Stimulated activated effector memory CD8-positive, alpha-beta T cell treated with anti-CD3 and anti-CD28 coated beads, Interleukin-12 subunit alpha, Interleukin-12 subunit beta, amount 100 ng/mL, for 72 hours (primary cell): ENCODE results near the gene ACE.

Experiments used
- ATAC-seq: fragments of 150-1000 bp; cut with Tn5 transposase; 2 replicates; pipeline ENCODE4 v1.10.0; 2021
- DNase-seq, 2 donors: peaks; one replicate each; pipeline ENCODE4 v3.0.0; 2021 to 2022; ENCODE audit warnings: low spot score in 2 of 2
- H3K27ac Mint-ChIP-seq: one replicate; pipeline ENCODE4 v1.8.0; 2022; ENCODE audit warnings: mild to moderate bottlenecking, mixed read lengths
- H3K36me3 Mint-ChIP-seq: one replicate; pipeline ENCODE4 v1.8.0; 2022; ENCODE audit warnings: mild to moderate bottlenecking, mixed read lengths
- H3K4me1 Mint-ChIP-seq: one replicate; pipeline ENCODE4 v1.8.0; 2022; ENCODE audit warnings: mixed read lengths
- H3K4me3 Mint-ChIP-seq: one replicate; pipeline ENCODE4 v1.8.0; 2022; ENCODE audit warnings: mild to moderate bottlenecking, mixed read lengths
- H3K9me3 Mint-ChIP-seq: one replicate; pipeline ENCODE4 v1.8.0; 2022; ENCODE audit warnings: mixed read lengths

ACE gene

DNA sequence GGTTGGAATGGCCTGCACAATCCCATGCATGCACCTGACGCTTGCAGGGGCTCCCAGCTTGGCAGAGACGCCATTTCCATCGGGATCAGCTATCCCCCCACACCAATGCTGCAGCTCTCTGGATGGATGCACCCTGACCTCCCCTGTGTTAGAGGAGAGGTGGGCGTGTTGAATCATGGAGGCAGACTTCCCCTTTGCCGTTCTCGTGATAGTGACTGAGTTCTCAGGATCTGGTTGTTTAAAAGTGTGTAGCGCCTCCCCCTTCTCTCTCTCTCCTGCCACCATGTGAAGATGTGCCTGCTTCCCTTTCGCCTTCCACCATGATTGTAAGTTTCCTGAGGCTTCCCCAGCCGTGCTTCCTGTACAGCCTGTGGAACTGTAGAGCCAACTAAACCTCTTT lies 28.5 kb downstream of the ACE start:
- ATAC-seq (no peak), DNase-seq (no peak)
- peaks cover 4% of the 10 kb centered on the region for H3K9me3 Mint-ChIP-seq
- no peak overlapping the region for H3K27ac Mint-ChIP-seq
- no peaks in the 10 kb centered on the region for H3K4me1 Mint-ChIP-seq
- no peak overlapping the region for H3K4me3 Mint-ChIP-seq
- H3K36me3 Mint-ChIP-seq = no peaks in the 10 kb centered on the region

DNA sequence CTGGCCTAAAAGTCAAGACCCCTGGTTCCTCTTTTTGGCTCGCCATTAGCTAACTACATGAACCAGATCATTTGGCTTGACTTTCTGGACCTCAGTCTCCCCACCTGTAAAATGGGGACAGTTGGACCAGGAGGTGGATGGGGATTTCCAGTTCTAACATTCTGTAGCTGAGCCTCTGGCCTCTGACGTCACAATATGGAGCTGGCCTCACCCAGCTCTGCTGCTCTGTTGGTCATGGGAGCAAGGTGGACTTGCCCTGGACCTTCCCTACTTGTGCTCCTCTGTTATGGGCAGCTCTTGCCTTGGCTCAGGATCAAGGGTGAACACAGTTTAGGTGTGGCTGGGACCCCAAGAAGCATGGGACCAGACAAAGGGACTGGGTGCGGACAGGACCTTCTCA lies 29.8 kb downstream of the ACE start:
- peaks cover 4% of the 10 kb centered on the region for H3K9me3 Mint-ChIP-seq
- ATAC-seq (no peak), DNase-seq (no peak)
- H3K4me1 Mint-ChIP-seq = no peaks in the 10 kb centered on the region
- no peak overlapping the region for H3K27ac Mint-ChIP-seq
- H3K4me3 Mint-ChIP-seq = no peak overlapping the region
- no peaks in the 10 kb centered on the region for H3K36me3 Mint-ChIP-seq

DNA sequence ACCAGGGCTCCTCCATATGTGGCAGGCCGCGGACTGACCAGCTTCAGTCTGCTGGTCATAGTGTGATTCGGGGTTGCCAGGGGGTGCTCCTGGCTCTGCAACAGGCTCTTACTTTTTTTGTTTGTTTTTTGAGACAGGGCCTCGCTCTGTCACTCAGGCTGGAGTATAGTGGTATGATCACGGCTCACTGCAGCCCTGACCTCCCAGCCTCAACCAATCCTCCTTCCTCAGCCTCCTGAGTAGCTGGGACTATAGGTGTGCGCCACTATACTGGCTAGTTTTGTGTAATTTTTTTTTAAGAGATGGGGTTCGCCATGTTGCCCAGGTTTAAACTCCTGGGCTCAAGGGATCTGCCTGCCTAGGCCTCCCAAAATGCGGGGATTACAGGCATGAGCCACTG lies 34.5 kb downstream of the ACE start:
- Mint-ChIP-seq H3K27ac (no peak overlapping the region), H3K36me3 (no peaks in the 10 kb centered on the region), H3K4me3 (no peak overlapping the region), H3K4me1 (no peaks in the 10 kb centered on the region), H3K9me3 (no peaks in the 10 kb centered on the region)
- DNase-seq (no peak), ATAC-seq (no peak)

DNA sequence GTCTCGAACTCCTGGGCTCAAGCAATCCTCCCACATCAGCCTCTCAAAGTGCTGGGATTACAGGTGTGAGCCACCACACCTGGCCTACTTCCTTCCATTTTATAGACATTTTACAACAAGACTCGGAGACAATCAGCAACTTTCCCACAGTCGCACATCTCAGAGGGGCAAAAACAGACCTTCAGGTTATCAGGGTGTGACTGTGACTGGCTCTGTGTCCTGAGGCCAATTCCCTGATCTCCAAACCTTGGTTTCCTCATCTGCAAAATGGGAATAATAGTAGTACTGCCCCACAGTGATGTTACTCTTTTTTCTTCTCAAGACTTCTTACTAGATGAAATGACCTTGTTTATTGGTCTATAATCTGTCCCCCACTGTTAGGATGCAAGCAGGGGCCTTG lies 35.5 kb downstream of the ACE start:
- DNase-seq = no peak

DNA sequence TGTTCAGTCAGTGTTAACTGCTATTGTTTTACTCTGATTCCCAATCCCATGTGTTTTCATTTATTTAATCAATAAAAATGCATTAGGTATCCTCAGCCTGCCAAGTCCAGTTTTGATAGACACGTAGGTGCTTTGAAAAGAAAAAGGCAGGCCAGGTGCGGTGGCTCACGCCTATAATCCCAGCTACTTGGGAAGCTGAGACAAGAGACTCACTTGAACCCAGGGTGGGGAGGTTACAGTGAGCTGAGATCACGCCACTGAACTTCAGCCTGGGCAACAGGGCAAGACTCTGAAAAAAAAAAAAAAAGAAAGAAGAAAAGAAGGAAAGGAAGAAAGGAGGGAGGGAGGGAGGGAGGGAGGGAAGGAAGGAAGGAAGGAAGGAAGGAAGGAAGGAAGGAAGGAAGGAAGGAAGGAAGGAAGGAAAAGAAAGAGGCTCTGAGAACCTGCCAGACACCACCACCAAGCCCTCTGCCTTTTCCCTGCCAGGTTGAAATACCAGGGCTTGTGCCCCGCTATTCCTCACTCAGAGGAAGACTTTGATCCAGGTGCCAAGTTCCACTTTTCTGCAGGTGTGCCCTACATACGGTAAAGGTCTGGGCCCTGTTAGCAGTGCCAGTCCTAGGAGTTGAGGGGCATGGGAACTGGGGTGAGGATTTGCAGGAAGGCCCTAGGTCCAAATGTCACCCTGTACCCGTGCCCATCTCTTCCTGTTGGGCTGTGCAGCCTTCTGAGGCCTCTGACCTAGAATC lies 36.2 kb downstream of the ACE start:
- ATAC-seq (no peak), DNase-seq (no peak)
- Mint-ChIP-seq H3K9me3 (no peaks in the 10 kb centered on the region), H3K4me1 (peaks cover 10% of the 10 kb centered on the region), H3K27ac (no peak overlapping the region), H3K4me3 (no peak overlapping the region), H3K36me3 (no peaks in the 10 kb centered on the region)

More for the DNA sequence above, 35.5 kb downstream of the ACE start:
- Mint-ChIP-seq H3K4me3 (no peak overlapping the region), H3K36me3 (no peaks in the 10 kb centered on the region), H3K27ac (no peak overlapping the region), H3K4me1 (peaks cover 9% of the 10 kb centered on the region), H3K9me3 (no peaks in the 10 kb centered on the region)
- no peak for ATAC-seq

DNA sequence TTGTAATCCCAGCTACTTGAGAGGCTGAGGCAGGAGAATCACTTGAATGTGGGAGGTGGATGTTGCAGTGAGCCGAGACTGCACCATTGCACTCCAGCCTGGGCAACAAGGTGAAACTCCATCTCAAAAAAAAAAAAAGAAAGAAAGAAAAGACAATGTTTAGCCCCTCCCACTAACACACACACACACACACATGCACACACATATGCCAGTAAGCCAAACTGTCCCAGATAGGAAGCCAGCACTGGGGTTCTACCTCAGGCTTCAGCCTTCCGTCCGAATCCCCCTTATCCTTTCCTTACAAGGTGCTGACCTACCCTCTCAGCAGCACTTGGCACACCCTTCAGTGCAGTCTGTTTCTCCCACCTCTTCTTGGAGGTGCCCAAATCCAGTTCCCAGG lies 37.6 kb downstream of the ACE start:
- Mint-ChIP-seq H3K4me3 (no peak overlapping the region), H3K36me3 (no peaks in the 10 kb centered on the region), H3K4me1 (peaks cover 10% of the 10 kb centered on the region), H3K9me3 (no peaks in the 10 kb centered on the region), H3K27ac (no peak overlapping the region)
- ATAC-seq (no peak), DNase-seq (no peak)

DNA sequence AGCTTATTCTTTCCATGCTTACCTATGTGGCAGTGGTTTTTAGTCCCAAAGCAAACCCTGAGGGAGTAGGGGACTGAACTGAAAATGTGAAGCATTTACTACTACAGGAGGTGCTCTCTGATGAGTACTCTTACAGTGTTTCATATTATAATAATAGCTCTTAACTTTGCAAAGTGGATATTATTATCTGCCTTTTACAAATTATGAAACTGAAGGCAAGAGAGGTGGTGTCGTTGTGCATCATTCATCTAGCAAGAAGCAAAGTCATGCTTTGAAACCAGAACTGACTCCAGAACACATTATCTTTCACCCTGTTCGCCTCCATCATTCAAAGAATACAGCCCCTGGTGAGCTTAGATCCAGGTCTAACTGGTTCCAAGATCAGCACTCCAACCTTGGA lies 38.1 kb downstream of the ACE start:
- no peak for ATAC-seq
- H3K36me3 Mint-ChIP-seq = no peaks in the 10 kb centered on the region
- no peak overlapping the region for H3K4me3 Mint-ChIP-seq
- DNase-seq = no peak
- no peaks in the 10 kb centered on the region for H3K9me3 Mint-ChIP-seq
- no peak overlapping the region for H3K27ac Mint-ChIP-seq
- peaks cover 10% of the 10 kb centered on the region for H3K4me1 Mint-ChIP-seq

DNA sequence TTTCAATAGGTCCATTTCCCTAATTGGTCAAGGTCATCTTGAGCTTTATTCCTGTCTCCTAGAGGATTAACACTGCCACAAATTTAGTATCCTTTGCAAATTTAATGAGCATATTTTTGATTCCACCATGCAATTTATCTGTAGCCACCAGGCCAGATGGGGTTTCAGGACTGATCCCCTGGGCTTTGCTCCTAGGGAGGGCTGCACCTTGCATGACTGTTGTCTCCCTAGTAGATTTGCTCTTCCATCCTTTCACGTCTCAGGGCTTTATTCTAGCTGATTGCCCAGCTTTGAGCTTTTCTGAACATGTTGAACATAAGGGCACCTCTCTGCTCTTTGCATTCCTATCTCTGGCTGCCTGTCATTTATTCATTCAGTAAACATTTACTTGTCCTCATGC lies 38.6 kb downstream of the ACE start:
- ATAC-seq (no peak), DNase-seq (no peak)
- Mint-ChIP-seq H3K4me1 (peaks cover 10% of the 10 kb centered on the region), H3K27ac (no peak overlapping the region), H3K4me3 (no peak overlapping the region), H3K36me3 (no peaks in the 10 kb centered on the region), H3K9me3 (no peaks in the 10 kb centered on the region)

DNA sequence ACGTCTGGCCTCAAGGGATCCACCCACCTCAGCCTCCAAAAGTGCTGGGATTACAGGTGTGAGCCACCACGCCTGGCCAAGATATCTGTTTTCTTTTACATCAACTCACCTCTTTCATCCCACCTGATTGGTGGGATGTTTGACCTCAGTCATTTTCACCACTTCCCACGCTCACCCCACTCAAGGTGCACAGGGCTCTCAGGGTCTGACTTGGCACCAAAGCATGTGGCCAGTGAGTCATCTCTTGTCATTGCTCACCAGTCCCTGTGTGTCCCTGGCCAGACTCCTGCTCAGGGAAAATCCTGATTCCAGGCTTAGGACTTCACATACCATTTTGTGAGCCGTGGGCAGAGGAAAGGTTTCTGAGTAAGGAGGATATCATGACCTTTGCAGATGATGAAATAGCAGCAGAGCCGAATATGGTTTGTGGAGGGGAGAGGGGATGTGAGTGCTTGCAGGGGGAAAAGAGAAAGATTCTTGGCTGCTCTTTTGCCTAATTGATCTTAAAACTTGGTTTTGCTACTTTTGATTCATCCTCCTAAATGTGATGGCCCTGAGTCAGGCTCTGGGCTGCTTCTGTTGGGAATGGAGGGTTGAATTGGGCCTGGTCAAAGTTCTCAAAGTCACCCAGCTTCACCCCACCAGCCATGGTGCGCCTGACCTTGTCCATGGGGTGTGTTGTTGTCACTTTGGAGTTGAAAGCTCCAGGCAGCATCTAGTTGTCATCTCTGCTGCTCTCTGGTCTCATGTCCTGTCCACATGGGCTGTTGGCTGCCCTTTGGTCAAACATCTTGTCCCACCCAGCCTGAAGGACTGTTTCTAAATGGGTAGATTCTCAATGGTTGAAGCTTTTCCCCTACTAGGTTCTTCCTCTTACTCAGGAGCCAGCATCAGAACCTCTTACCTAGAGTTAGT lies 40.3 kb downstream of the ACE start:
- Mint-ChIP-seq H3K36me3 (no peaks in the 10 kb centered on the region), H3K4me3 (no peak overlapping the region), H3K27ac (no peak overlapping the region), H3K4me1 (peaks cover 10% of the 10 kb centered on the region), H3K9me3 (no peaks in the 10 kb centered on the region)
- peak; percentile 12 to 65 for DNase-seq
- ATAC-seq = peak; percentile 89

DNA sequence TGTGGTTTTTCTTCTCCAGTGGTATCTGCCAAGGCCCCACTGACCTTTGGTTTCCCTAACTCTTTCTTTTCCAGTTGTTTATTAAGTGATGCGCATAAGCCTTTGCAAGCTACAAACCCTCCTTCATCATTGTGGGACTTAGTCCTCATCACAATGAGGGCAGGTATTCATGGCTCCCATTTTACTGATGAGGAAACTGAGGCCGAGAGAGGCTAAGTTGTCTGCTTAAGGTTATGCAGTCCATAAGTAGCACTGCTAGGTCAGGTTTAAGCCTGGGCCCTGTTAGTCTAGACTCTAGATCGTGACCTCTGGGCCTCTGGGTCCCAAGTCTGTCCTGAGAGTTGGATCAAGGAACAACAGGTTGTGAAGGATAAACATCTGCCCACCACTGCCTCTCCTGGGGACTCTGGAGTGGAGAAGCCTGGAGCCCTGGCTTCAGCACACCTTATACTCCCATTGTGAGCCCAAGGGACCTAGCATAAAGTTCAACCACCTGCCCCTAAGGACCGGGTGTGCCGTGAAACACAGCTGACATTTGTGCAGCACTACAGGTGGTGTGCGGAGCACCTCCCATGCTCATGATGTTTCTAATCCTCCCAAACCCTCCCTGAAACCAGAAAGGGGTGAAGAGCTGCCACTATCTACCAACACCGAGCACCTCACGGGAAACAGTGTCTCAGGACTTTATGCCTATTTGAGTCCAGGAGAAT lies 41.1 kb downstream of the ACE start:
- H3K9me3 Mint-ChIP-seq = no peaks in the 10 kb centered on the region
- no peak overlapping the region for H3K27ac Mint-ChIP-seq
- H3K4me3 Mint-ChIP-seq = no peak overlapping the region
- no peaks in the 10 kb centered on the region for H3K36me3 Mint-ChIP-seq
- ATAC-seq (no peak), DNase-seq (no peak)
- peaks cover 10% of the 10 kb centered on the region for H3K4me1 Mint-ChIP-seq

DNA sequence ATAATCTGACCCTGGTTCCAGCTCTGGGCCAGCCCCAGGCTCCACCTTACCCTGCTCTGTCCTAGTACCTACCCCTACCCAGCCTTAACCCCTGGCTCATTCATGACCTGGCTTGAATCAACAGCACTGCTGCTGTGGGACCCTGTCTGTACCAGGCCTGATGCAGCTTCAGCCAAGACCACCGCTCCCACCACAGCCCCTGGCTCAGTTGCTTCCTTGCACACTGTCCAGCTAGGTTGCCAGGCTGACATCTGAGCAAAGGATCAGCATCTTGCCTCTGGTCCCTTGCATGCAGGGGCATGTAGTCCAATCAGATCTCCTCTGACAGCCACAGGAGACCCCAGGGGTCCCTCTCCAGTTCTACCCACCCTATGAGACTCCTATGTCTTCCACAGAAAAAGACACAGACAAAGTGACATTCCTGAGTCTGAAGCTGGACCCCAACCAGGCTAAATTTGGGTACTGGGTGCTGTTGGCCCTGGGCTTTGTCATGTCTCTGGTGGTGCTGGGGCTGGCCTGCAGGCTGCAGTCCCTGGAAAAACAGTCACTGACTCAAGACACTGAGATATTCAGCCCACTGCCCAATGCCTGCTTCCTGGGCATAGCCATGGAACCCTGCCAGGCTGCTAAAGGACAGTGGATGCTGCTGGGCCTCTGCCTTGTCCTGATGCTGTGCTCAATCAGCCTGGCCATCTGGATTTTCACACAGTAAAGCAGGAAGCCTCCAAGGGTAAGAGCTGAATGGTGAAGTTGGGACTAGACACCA lies 42.4 kb downstream of the ACE start:
- no peak for DNase-seq
- H3K36me3 Mint-ChIP-seq = no peaks in the 10 kb centered on the region
- ATAC-seq = no peak
- no peak overlapping the region for H3K27ac Mint-ChIP-seq
- no peaks in the 10 kb centered on the region for H3K9me3 Mint-ChIP-seq
- no peak overlapping the region for H3K4me3 Mint-ChIP-seq
- peaks cover 20% of the 10 kb centered on the region for H3K4me1 Mint-ChIP-seq

DNA sequence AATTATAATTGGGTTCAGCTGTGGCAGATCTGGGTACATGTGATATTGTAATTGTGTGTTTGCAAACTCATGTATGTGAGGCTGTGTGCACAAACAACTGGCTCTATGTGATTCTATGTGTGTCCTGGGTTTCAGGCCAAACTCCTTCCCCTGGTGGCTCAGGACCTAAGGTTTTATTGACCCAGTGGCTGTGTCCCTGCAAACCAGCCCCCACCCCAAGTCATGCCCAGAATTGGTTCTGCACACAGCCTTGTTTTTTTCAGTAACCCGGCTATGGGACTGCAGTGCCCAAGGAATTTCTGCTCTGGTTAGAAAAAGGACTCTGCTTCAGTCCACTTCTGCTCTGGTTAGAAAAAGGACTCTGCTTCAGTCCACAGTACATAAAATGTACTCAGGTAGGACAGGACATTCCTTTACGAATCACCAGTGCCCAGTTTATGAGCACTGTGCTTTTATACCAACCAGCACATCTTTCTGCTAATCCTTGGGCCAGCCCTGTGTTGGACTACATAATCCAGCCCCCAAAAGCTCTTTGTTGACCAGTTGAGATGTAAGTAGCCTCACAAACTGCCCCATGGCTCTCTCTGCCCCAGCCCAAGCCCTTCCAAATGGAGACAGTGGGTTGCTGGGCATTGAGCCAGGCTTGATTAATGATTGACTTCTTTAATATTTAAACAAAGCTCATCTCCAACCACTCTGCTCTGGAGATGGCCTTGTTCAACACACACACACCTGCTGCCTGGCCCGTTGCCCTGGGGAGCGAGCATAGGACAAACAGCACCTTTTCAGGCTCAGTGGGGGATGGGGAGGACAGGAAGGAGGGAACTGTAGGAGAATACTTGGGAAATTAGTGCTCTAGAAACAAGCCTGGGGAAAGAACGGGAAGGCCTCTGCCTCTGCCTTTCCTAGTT lies 43.4 kb downstream of the ACE start:
- no peak overlapping the region for H3K4me3 Mint-ChIP-seq
- DNase-seq (no peak), ATAC-seq (no peak)
- peaks cover 20% of the 10 kb centered on the region for H3K4me1 Mint-ChIP-seq
- no peak overlapping the region for H3K27ac Mint-ChIP-seq
- no peaks in the 10 kb centered on the region for H3K36me3 Mint-ChIP-seq
- H3K9me3 Mint-ChIP-seq = no peaks in the 10 kb centered on the region

DNA sequence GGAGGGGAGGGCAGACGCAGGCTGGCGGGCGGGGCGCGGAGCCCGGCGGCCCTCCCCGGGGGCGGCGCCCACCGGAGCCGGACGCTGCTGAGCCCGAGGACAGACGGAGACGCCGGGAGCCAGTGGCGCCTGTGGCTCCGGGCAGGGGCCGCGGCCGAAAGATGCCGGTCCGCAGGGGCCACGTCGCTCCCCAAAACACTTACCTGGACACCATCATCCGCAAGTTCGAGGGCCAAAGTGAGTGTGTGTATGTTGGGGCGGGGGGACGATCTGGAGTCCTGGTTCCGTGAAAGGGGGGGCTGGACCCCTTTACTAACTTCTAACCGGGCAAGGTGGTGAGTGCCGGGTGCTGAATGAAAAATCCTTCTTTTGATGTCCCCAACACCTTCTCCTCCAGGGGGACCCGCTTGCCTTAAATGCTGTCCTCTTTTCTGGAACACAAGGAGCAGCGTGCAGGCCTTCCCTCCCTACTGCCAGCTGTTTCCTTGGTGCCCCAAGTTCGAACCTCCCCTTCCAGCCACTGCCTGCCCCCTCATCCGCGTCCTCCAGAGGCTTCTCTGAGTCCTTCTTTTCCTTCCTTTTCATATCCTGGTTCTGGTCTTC lies 46.5 kb downstream of the ACE start, which contains the start of gene KCNH6:
KCNH6 (plus strand) TSS at position 106 of the 603 bp plus-strand sequence; CDS start at position 162, 56 bp downstream.
- DNase-seq = no peak
- Mint-ChIP-seq H3K4me1 (peaks cover 9% of the 10 kb centered on the region), H3K36me3 (no peaks in the 10 kb centered on the region), H3K4me3 (peak within 1 kb of the TSS; percentile 40), H3K27ac (no peak within 1 kb of the TSS), H3K9me3 (no peaks in the 10 kb centered on the region)
- ATAC-seq = peak; percentile 3

DNA sequence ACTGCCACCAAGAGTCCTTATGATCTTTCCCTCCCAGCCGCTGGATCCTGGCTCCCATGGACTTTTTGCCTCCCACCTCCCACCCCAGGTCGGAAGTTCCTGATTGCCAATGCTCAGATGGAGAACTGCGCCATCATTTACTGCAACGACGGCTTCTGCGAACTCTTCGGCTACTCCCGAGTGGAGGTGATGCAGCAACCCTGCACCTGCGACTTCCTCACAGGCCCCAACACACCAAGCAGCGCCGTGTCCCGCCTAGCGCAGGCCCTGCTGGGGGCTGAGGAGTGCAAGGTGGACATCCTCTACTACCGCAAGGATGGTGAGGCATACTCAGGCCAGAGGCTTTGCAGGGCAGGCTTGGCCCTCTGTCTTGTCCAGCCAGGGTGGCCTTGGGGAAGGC lies 47.2 kb downstream of the ACE start:
- Mint-ChIP-seq H3K27ac (no peak overlapping the region), H3K4me3 (peak overlapping the region; percentile 40), H3K36me3 (no peaks in the 10 kb centered on the region), H3K4me1 (peaks cover 9% of the 10 kb centered on the region), H3K9me3 (no peaks in the 10 kb centered on the region)
- ATAC-seq (no peak), DNase-seq (no peak)
